ENCODE results near the gene TOR4A. TPM values are rescaled to one million over a fixed set of nuclear protein-coding genes. Genes with fewer than 3 reads are reported as not detected.

TOR4A gene
- 29.3 and 39.0 TPM in 2 replicates for total RNA-seq

DNA sequence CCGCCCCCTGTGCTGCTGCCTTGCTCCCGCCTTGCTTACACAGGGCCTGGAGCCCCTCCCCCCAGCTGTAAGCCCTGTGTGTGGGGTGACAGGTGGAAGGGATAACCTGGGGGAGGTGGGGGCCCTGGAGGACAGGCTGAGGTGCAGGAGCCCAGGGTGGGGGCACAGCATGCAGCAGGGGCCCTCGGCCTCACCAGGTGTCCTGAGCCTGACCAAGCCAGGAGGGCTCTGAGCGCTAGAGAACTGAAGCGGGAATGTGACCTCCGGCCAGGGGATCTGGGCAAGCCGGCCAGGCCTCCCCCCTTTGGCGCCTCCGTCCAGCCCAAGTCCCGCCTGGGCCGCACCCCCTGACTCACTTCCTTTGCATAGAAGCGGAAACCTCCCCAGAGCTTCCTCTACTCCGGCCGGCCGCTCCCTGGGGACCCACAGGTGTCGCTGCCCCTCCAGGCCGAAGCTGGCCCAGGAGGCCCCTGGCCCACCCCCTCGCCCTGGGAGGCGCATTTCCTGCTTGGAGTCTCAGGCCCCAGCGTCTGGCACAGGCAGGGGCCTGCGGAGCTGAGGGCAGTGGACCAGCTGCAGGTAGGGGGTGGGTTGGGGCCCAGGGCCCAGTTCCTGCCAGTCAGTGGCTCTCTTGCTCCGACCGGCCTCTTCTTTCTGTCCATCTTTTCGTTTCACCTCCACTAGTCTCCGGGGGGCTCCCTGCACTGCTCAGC, at the start of gene TOR4A:
TSS of gene TOR4A (plus strand) at position 398 of the 713 bp plus-strand sequence. CDS start 964 bp downstream, outside the sequence.

DNA sequence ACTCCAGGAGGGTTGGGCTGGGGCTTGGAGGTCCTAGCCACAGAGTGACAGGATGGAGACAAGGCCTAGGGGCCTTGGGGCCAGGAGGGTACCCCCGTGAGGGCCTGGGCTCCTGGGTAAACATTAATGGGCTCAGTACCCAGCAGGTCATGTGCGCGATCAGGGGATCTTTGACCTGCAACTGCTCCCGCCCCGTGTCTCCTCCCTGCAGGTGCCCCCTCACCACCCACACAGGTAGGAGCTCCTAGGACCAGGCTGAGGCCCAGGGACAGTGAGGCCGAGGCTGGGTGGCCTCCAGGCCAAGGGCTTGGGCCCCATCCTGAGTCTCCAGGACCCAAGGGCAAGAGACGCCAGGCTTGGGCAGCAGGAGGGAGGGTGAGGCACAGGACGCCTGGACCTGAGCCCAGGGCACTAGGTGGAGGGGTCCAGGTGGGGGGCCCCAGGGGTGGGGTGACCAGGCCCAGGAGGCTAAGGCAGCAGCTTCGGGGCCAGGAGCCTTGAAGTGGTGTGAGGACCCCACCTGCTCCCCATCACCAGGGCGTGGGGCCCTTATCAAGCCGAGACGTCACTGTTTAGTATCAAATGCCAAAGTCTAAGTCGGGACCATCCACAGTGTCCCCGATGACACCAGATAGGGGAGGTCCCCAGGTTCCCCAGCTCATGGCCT, 46.7 kb upstream of the TOR4A start, which contains the start of gene SLC34A3:
TSS of gene SLC34A3 (plus strand) at position 197 of the 667 bp plus-strand sequence. CDS start 802 bp downstream, outside the sequence.

DNA sequence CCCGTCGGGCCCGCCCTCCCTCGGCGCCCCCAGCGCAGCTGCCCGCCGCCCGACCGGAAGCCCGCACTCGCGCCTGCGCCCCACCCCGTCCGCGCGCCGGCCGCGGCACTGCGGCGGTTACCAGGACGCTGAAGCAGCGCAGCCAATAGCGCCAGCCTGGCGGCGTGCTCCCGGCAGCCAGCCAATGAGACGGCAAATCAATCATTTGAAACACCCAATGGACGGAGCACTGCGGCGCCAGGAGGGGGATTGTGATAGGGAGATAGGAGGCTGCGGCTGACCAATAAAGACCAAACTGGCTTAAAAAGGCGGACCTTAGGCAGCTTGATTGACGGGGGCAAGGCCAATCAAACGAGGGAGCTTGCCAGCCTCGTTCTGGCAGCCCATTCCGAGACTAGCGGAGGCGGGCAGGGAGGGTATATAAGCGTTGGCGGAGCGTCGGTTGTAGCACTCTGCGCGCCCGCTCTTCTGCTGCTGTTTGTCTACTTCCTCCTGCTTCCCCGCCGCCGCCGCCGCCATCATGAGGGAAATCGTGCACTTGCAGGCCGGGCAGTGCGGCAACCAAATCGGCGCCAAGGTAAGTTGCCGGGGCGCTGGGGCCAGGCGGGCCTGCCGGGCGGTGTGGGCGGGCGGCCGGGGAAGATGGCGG, 36.6 kb upstream of the TOR4A start, which contains the start of gene TUBB4B:
TSS of gene TUBB4B (plus strand) at position 447 of the 649 bp plus-strand sequence. CDS start at position 521, 74 bp downstream.

GRCh38 chr9:137251194-137251461, 26.4 kb upstream of the TOR4A start, which contains the start of gene STPG3:
Gene STPG3, plus strand, starts transcription at chr9:137251286. Its CDS starts 1 bp downstream, at chr9:137251287.

GRCh38 chr9:137254624-137255447, 22.7 kb upstream of the TOR4A start, which contains the start of gene NELFB:
Gene NELFB, plus strand, starts transcription at chr9:137255327.

GRCh38 chr9:137302118-137302448, 24.6 kb downstream of the TOR4A start, which contains the start of gene NRARP:
Gene NRARP, minus strand, starts transcription at chr9:137302271. Its CDS starts 343 bp downstream, at chr9:137301928.

Other genes starting within 250 kb of the TOR4A start
- 4.0 and 8.4 TPM in 2 replicates for gene ABCA2, start 249.5 kb upstream of the TOR4A start, total RNA-seq
- gene FUT7, start 245.6 kb upstream of the TOR4A start, total RNA-seq, result not detected in 2 replicates
- gene NPDC1, start 231.5 kb upstream of the TOR4A start, total RNA-seq, result 28.3 and 29.2 TPM in 2 replicates
- not detected in 2 replicates for gene ENTPD2, start 223.7 kb upstream of the TOR4A start, total RNA-seq
- 15.3 and 19.3 TPM in 2 replicates for gene SAPCD2, start 207.2 kb upstream of the TOR4A start, total RNA-seq
- gene UAP1L1, start 200.2 kb upstream of the TOR4A start, total RNA-seq, result 6.2 and 15.8 TPM in 2 replicates
- 57.0 and 64.3 TPM in 2 replicates for gene MAN1B1, start 190.7 kb upstream of the TOR4A start, total RNA-seq
- 63.1 and 69.8 TPM in 2 replicates for gene DPP7, start 163.0 kb upstream of the TOR4A start, total RNA-seq
- gene GRIN1, start 138.6 kb upstream of the TOR4A start, total RNA-seq, result under 0.01 TPM in 2 replicates
- not detected in 2 replicates for gene LRRC26, start 107.7 kb upstream of the TOR4A start, total RNA-seq
- not detected in 2 replicates for gene TMEM210, start 105.7 kb upstream of the TOR4A start, total RNA-seq
- gene ANAPC2, start 89.2 kb upstream of the TOR4A start, total RNA-seq, result 22.7 and 24.6 TPM in 2 replicates
- gene SSNA1, start 89.0 kb upstream of the TOR4A start, total RNA-seq, result 105 and 126 TPM in 2 replicates
- 4.6 and 5.5 TPM in 2 replicates for gene TPRN, start 77.0 kb upstream of the TOR4A start, total RNA-seq
- gene TMEM203, start 72.1 kb upstream of the TOR4A start, total RNA-seq, result 30.9 and 34.1 TPM in 2 replicates
- 3.6 TPM in 2 replicates for gene NDOR1, start 72.0 kb upstream of the TOR4A start, total RNA-seq
- gene RNF208, start 55.5 kb upstream of the TOR4A start, total RNA-seq, result 0.32 TPM in 1 of 2 replicates, not detected in the other
- gene CYSRT1, start 52.6 kb upstream of the TOR4A start, total RNA-seq, result 0.32 TPM in 1 of 2 replicates, not detected in the other
- gene RNF224, start 50.2 kb upstream of the TOR4A start, total RNA-seq, result not detected in 2 replicates
- gene SLC34A3, start 46.8 kb upstream of the TOR4A start, total RNA-seq, result not detected in 2 replicates
- gene TUBB4B, start 36.4 kb upstream of the TOR4A start, total RNA-seq, result 222 and 249 TPM in 2 replicates
- gene STPG3, start 26.4 kb upstream of the TOR4A start, total RNA-seq, result not detected in 2 replicates
- gene NELFB, start 22.4 kb upstream of the TOR4A start, total RNA-seq, result 61.4 and 67.0 TPM in 2 replicates
- gene NRARP, start 24.5 kb downstream of the TOR4A start, total RNA-seq, result 25.1 and 46.1 TPM in 2 replicates
- 18.8 and 22.0 TPM in 2 replicates for gene EXD3, start 145.4 kb downstream of the TOR4A start, total RNA-seq
- gene NOXA1, start 145.7 kb downstream of the TOR4A start, total RNA-seq, result 0.46 and 0.65 TPM in 2 replicates
- not detected in 2 replicates for gene ENTPD8, start 163.6 kb downstream of the TOR4A start, total RNA-seq
- gene NSMF, start 181.6 kb downstream of the TOR4A start, total RNA-seq, result 17.9 and 19.0 TPM in 2 replicates